ENCODE measurements around the gene CYP4F11.
"Not testable (repeated sequence)": the region's sequence is repeated elsewhere in the genome, so short reads cannot be mapped to it uniquely, and the experiment has no call there.

GRCh38 chr19:15933761-15934331 lies 483 bp downstream of the CYP4F11 start:
- TF ChIP-seq, protein P1, sequence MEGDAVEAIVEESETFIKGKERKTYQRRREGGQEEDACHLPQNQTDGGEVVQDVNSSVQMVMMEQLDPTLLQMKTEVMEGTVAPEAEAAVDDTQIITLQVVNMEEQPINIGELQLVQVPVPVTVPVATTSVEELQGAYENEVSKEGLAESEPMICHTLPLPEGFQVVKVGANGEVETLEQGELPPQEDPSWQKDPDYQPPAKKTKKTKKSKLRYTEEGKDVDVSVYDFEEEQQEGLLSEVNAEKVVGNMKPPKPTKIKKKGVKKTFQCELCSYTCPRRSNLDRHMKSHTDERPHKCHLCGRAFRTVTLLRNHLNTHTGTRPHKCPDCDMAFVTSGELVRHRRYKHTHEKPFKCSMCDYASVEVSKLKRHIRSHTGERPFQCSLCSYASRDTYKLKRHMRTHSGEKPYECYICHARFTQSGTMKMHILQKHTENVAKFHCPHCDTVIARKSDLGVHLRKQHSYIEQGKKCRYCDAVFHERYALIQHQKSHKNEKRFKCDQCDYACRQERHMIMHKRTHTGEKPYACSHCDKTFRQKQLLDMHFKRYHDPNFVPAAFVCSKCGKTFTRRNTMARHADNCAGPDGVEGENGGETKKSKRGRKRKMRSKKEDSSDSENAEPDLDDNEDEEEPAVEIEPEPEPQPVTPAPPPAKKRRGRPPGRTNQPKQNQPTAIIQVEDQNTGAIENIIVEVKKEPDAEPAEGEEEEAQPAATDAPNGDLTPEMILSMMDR (IDR thresholded peaks at IDR 0.05; ENCODE audit: insufficient read depth, low read depth, low read length), result not testable (repeated sequence)
- TF ChIP-seq EZH2 (IDR thresholded peaks at IDR 0.05; ENCODE audit: insufficient read depth, low read length), result not testable (repeated sequence)
